Prostate gland (tissue), 2 donors: ENCODE results near the gene SLC24A3. TPM values are rescaled to one million over a fixed set of nuclear protein-coding genes. Genes with fewer than 3 reads are reported as not detected.
A peak's percentile ranks its signal among the peaks of the same experiment; 100 is the strongest.

Experiments used
- DNase-seq: peaks from one replicate; pipeline ENCODE4 v3.0.0-alpha.2; 2019; ENCODE audit warnings: low spot score
- H3K27ac ChIP-seq, 2 donors: fragments of 200-600 bp; sonication (generic); 2 replicates each; pipeline ENCODE4 v1.5.1; 2017 to 2019
- H3K27me3 ChIP-seq: fragments of 200-600 bp; sonication (generic); replicated peaks from 2 replicates; pipeline ENCODE4 v1.5.1; 2019; ENCODE audit not compliant: insufficient read depth
- H3K36me3 ChIP-seq, 2 donors: fragments of 200-600 bp; sonication (generic); 1 replicate in 1 of 2; 2 replicates in 1 of 2; pipeline versions ENCODE4 v1.5.1 to v1.8.1; 2017 to 2019
- H3K4me1 ChIP-seq: fragments of 200-600 bp; sonication (generic); replicated peaks from 2 replicates; pipeline ENCODE4 v1.5.1; 2019
- H3K4me3 ChIP-seq, 2 donors: fragments of 200-600 bp; sonication (generic); 2 replicates each; pipeline ENCODE4 v1.5.1; 2017 to 2019
- H3K9me3 ChIP-seq: fragments of 200-600 bp; sonication (generic); 2 replicates; pipeline ENCODE4 v1.5.1; 2017
- CTCF ChIP-seq, 4 experiments: fragments of 200-600 bp in 2 of 4; fragments of 450-650 bp in 2 of 4; sonication (generic) in 2 of 4; IDR thresholded peaks; 1 replicate in 3 of 4; 2 replicates in 1 of 4; pipeline ENCODE4 v1.5.1; 2016 to 2019; ENCODE audit warnings: antibody characterized with exemption in 4 of 4, mild to moderate bottlenecking in 2 of 4, moderate library complexity in 2 of 4
- POLR2A ChIP-seq: fragments of 450-650 bp; IDR thresholded peaks from one replicate; pipeline ENCODE4 v1.6.1; 2016; ENCODE audit warnings: antibody characterized with exemption, mild to moderate bottlenecking
- POLR2AphosphoS5 ChIP-seq: sonication (generic); formaldehyde crosslinking; IDR thresholded peaks from one replicate; pipeline ENCODE4 v1.6.1; 2017; ENCODE audit warnings: antibody characterized with exemption
- WGBS: methylation state at CpG from one replicate; pipeline ENCODE4 v1.1.5; 2018; 5-methylcytosine and 5-hydroxymethylcytosine counted together
- intact Hi-C: fragments of 100-400 bp; cut with DNase I; formaldehyde crosslinking; loops from one replicate; pipeline ENCODE4 v1.14.2; 2022
- total RNA-seq, 2 donors: library from RNA; depleted of rRNA; stranded (reverse); fragments of >200 nt; gene quantifications; one replicate each; pipeline ENCODE4 v1.1.0, GENCODE V29; 2016

SLC24A3 gene
- 1 to 10 TPM; 4.6 to 8.0 TPM for total RNA-seq

GRCh38 chr20:19212469-19212815 is at the start of gene SLC24A3:
Gene SLC24A3 (plus strand): TSS chr20:19212642.
- Histone ChIP-seq H3K27me3 (no peaks in the 10 kb centered on the region), H3K4me1 (no peaks in the 10 kb centered on the region), H3K9me3 (no peaks in the 10 kb centered on the region), H3K27ac (peak within 1 kb of the TSS; percentile 62 to 64), H3K4me3 (peak within 1 kb of the TSS; percentile 44 to 45), H3K36me3 (no peaks in the 10 kb centered on the region)
- WGBS, result under 1% methylated on average over 51 of the region's 61 CpGs
- TF ChIP-seq CTCF (IDR thresholded peaks at IDR 0.05) (no peak), POLR2A (no peak), POLR2AphosphoS5 (no peak)
- intact Hi-C loops, result loop anchor here (5.0 to 10.0 kb wide), 3 partner anchors 62 to 305 kb away; no protein-coding TSS in a partner anchor
- no peak for DNase-seq

GRCh38 chr20:19170148-19170547 is 42.3 kb upstream of the SLC24A3 start:
- Histone ChIP-seq H3K4me3 (no peak overlapping the region), H3K27ac (no peak overlapping the region), H3K36me3 (no peaks in the 10 kb centered on the region), H3K9me3 (no peaks in the 10 kb centered on the region), H3K27me3 (no peaks in the 10 kb centered on the region), H3K4me1 (no peaks in the 10 kb centered on the region)
- no peak for DNase-seq
- intact Hi-C loops, result no loop called here
- no peak for TF ChIP-seq POLR2A
- TF ChIP-seq CTCF (IDR thresholded peaks at IDR 0.05), result no peak
- TF ChIP-seq POLR2AphosphoS5, result no peak

GRCh38 chr20:19172637-19173036 is 39.8 kb upstream of the SLC24A3 start:
- 94% methylated on average over 1 of the region's 1 CpG for WGBS
- no peaks in the 10 kb centered on the region for H3K4me1 ChIP-seq
- no peaks in the 10 kb centered on the region for H3K36me3 ChIP-seq
- TF ChIP-seq POLR2AphosphoS5 (no peak), POLR2A (no peak), CTCF (IDR thresholded peaks at IDR 0.05) (no peak)
- no peak overlapping the region for H3K4me3 ChIP-seq
- no peak overlapping the region for H3K27ac ChIP-seq
- intact Hi-C loops, result no loop called here
- no peak for DNase-seq
- no peaks in the 10 kb centered on the region for H3K9me3 ChIP-seq
- no peaks in the 10 kb centered on the region for H3K27me3 ChIP-seq

GRCh38 chr20:19176470-19177052 is 35.9 kb upstream of the SLC24A3 start:
- no peaks in the 10 kb centered on the region for H3K9me3 ChIP-seq

More at GRCh38 chr20:19176470-19177052, 35.9 kb upstream of the SLC24A3 start:
- intact Hi-C loops, result no loop called here
- Histone ChIP-seq H3K36me3 (no peaks in the 10 kb centered on the region), H3K4me1 (no peaks in the 10 kb centered on the region), H3K27me3 (no peaks in the 10 kb centered on the region), H3K27ac (no peak overlapping the region), H3K4me3 (no peak overlapping the region)
- TF ChIP-seq POLR2AphosphoS5, result no peak
- no peak for TF ChIP-seq CTCF (IDR thresholded peaks at IDR 0.05)
- no peak for TF ChIP-seq POLR2A
- no peak for DNase-seq
- 31% methylated on average over 1 of the region's 1 CpG for WGBS
